GM23248 (cell line): ENCODE measurements around the gene PRRG1.

Source experiments
- EZH2 ChIP-seq: fragments of 200-600 bp; sonication (generic); IDR thresholded peaks from 2 replicates; pipeline ENCODE4 v1.6.1; 2018; ENCODE audit warnings: antibody characterized with exemption, mild to moderate bottlenecking; ENCODE audit not compliant: insufficient read depth, poor library complexity, severe bottlenecking
- EZH2phosphoT487 ChIP-seq: fragments of 200-600 bp; sonication (generic); IDR thresholded peaks from 2 replicates; pipeline ENCODE4 v1.6.1; 2018; ENCODE audit warnings: antibody characterized with exemption, moderate library complexity, mild to moderate bottlenecking, low read depth; ENCODE audit not compliant: insufficient read depth

- TF ChIP-seq EZH2phosphoT487 (no peak), EZH2 (no peak)
These were observed 119.1 kb downstream of the PRRG1 start for GRCh38 chrX:37468124-37468739.
